ENCODE data around the gene ALDOB.
A peak's percentile ranks its signal among the peaks of the same experiment; 100 is the strongest.

ALDOB gene

DNA sequence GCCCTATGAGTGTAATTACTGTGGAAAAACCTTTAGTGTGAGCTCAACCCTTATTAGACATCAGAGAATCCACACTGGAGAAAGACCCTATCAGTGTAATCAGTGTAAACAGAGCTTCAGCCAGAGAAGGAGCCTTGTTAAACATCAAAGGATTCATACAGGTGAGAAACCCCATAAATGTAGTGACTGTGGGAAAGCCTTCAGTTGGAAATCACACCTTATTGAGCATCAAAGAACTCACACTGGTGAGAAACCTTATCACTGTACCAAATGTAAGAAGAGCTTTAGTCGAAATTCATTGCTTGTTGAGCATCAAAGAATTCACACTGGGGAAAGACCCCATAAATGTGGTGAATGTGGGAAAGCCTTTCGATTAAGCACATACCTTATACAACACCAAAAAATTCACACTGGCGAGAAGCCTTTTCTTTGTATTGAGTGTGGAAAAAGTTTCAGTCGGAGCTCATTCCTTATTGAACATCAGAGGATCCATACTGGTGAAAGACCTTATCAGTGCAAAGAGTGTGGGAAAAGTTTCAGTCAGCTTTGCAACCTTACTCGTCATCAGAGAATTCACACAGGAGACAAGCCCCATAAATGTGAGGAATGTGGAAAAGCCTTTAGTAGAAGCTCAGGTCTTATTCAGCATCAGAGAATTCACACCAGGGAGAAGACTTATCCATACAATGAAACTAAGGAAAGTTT is 27.0 kb downstream of the ALDOB start:
- peaks cover 70% of the 10 kb centered on the region for H3K36me3 ChIP-seq (ENCODE audit: insufficient read depth, low read length)
- no peak overlapping the region for H3K27ac ChIP-seq (ENCODE audit: low read depth, low read length)
- H3K4me3 ChIP-seq (ENCODE audit: low read depth, low read length) = no peak overlapping the region
- no peaks in the 10 kb centered on the region for H3K27me3 ChIP-seq (ENCODE audit: insufficient read depth, low read length)
- H3K4me1 ChIP-seq (ENCODE audit: control insufficient read depth, insufficient read depth, low read length, unreplicated experiment) = no peaks in the 10 kb centered on the region
- no peak overlapping the region for H2AFZ ChIP-seq (ENCODE audit: low read length, unreplicated experiment)
- H3K79me2 ChIP-seq (ENCODE audit: control insufficient read depth, insufficient read depth, low read length, unreplicated experiment) = no peaks in the 10 kb centered on the region

DNA sequence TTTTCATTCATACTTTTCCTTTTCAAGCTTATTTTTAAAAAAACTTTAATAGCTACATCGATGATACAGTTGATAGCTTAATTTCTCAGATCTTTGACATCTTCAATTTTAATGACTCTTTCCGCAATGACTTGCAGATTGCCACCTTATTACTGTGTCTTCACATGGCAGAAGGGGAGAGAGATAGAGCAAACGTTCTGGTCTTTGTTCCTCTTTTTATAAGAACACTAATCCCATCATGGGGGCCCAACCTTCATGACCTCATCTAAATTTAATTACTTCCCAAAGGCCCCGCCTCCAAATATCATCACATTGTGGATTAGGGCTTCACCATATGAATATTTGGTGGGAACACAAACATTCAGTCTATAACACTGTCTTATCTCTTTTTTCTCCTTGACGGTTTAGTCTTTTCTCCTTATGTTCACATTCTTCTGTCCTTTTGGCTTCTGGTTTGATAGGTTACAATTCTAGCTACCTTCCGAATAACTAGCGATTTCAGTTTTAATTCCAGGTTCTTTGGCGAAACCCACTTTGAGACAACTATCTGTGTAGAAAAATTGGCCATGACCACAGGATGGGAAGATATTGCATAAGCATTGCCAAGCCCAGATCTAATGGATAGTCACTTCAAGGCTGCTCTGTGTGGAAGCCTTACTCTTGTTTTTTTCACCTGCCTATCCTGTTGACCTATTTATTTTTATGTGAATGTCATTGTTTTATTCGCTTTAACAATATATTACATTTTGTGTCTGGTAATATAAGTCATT is 31.9 kb downstream of the ALDOB start:
- Histone ChIP-seq H2AFZ (ENCODE audit: low read length, unreplicated experiment) (no peak overlapping the region), H3K4me1 (ENCODE audit: control insufficient read depth, insufficient read depth, low read length, unreplicated experiment) (peaks cover 10% of the 10 kb centered on the region), H3K27me3 (ENCODE audit: insufficient read depth, low read length) (no peaks in the 10 kb centered on the region), H3K79me2 (ENCODE audit: control insufficient read depth, insufficient read depth, low read length, unreplicated experiment) (peaks cover 28% of the 10 kb centered on the region), H3K4me3 (ENCODE audit: low read depth, low read length) (no peak overlapping the region), H3K36me3 (ENCODE audit: insufficient read depth, low read length) (peaks cover 87% of the 10 kb centered on the region), H3K27ac (ENCODE audit: low read depth, low read length) (no peak overlapping the region)

DNA sequence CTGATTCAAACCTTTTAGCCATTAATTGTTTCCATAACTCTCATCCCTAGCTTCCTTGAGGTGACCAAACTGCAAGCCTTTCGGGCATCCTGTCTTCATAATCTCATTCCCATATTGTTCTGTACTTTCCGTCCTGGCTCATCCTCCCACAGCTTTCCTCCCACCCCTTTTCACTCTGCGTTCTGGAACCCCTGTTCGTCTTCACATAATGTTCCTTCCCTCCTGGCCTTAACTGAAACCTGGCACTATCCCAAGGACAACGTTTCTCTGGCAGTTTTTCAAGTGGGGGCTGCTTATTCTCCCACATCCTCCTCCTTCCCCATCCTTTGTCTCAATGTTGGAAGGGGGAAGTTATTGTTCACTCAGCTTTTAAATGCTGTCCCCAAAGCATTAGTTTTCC is 35.5 kb downstream of the ALDOB start:
- H3K79me2 ChIP-seq (ENCODE audit: control insufficient read depth, insufficient read depth, low read length, unreplicated experiment) = peaks cover 59% of the 10 kb centered on the region
- H3K4me3 ChIP-seq (ENCODE audit: low read depth, low read length) = peak overlapping the region; percentile 89
- H3K36me3 ChIP-seq (ENCODE audit: insufficient read depth, low read length) = peaks cover 58% of the 10 kb centered on the region
- peak overlapping the region; percentile 26 for H2AFZ ChIP-seq (ENCODE audit: low read length, unreplicated experiment)
- H3K4me1 ChIP-seq (ENCODE audit: control insufficient read depth, insufficient read depth, low read length, unreplicated experiment) = peaks cover 10% of the 10 kb centered on the region
- 0 out of 2 replicates have a peak overlapping the region, but pooled peaks have one; percentile 3 for H3K27ac ChIP-seq (ENCODE audit: low read depth, low read length)
- no peaks in the 10 kb centered on the region for H3K27me3 ChIP-seq (ENCODE audit: insufficient read depth, low read length)

DNA sequence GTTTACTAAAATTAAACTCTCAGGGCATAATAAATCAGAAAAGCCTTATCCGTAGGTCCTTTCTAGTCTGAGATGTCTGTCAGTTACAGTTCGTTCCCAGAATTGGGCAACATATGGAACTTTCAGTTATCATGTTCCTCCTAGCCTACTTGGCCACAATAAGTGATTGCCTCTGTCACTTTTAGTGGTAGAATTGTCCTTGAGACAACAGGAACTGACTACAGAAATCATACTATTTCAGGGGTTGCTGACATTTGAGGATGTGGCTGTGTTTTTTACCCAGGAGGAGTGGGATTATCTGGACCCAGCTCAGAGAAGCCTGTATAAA is 36.0 kb downstream of the ALDOB start:
- Histone ChIP-seq H3K27ac (ENCODE audit: low read depth, low read length) (no peak overlapping the region), H3K36me3 (ENCODE audit: insufficient read depth, low read length) (peaks cover 58% of the 10 kb centered on the region), H3K4me1 (ENCODE audit: control insufficient read depth, insufficient read depth, low read length, unreplicated experiment) (peaks cover 10% of the 10 kb centered on the region), H3K79me2 (ENCODE audit: control insufficient read depth, insufficient read depth, low read length, unreplicated experiment) (peaks cover 64% of the 10 kb centered on the region), H2AFZ (ENCODE audit: low read length, unreplicated experiment) (no peak overlapping the region), H3K27me3 (ENCODE audit: insufficient read depth, low read length) (no peaks in the 10 kb centered on the region), H3K4me3 (ENCODE audit: low read depth, low read length) (peak overlapping the region; percentile 89)

DNA sequence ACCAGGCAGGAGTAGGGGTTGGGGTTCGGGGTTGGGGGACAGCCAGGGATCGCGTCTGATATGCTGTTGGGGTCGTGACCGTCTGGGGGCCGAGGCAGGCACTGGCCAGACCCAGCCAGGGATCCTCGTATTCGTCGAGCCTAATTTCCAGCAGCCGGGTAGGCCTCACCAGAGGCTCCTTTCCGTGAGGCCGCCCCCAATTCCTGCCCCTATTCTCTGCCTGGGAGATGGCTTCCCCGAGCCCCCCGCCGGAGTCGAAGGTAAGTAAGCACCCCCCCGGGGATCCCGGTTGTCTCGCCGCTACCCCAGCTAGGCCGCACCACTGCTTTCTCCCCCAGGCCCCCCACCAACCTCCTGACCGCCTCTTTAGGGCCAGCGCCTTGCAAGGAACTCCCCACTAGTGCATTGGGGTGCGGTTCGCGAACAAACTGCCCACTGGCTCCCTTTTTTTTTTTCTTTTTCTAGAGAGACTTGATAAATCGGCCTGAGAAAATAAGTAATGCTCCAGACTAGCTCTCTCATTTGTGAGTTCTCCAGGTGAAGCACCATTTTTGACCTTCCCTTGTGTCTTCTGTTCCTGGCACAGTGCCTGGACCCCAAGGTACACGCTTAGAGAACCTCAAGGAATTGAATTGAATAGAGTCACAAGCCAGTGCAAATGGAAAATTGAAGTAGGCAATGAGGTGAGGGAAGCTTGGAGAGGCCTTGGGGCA is 36.5 kb downstream of the ALDOB start:
- no peak overlapping the region; the same call in 1 of the 2 replicates for H3K27ac ChIP-seq (ENCODE audit: low read depth, low read length)
- H3K36me3 ChIP-seq (ENCODE audit: insufficient read depth, low read length) = peaks cover 58% of the 10 kb centered on the region
- H3K79me2 ChIP-seq (ENCODE audit: control insufficient read depth, insufficient read depth, low read length, unreplicated experiment) = peaks cover 70% of the 10 kb centered on the region
- H3K27me3 ChIP-seq (ENCODE audit: insufficient read depth, low read length) = no peaks in the 10 kb centered on the region
- H3K4me1 ChIP-seq (ENCODE audit: control insufficient read depth, insufficient read depth, low read length, unreplicated experiment) = peaks cover 10% of the 10 kb centered on the region
- peak overlapping the region; percentile 89 for H3K4me3 ChIP-seq (ENCODE audit: low read depth, low read length)
- H2AFZ ChIP-seq (ENCODE audit: low read length, unreplicated experiment) = peak overlapping the region; percentile 77

DNA sequence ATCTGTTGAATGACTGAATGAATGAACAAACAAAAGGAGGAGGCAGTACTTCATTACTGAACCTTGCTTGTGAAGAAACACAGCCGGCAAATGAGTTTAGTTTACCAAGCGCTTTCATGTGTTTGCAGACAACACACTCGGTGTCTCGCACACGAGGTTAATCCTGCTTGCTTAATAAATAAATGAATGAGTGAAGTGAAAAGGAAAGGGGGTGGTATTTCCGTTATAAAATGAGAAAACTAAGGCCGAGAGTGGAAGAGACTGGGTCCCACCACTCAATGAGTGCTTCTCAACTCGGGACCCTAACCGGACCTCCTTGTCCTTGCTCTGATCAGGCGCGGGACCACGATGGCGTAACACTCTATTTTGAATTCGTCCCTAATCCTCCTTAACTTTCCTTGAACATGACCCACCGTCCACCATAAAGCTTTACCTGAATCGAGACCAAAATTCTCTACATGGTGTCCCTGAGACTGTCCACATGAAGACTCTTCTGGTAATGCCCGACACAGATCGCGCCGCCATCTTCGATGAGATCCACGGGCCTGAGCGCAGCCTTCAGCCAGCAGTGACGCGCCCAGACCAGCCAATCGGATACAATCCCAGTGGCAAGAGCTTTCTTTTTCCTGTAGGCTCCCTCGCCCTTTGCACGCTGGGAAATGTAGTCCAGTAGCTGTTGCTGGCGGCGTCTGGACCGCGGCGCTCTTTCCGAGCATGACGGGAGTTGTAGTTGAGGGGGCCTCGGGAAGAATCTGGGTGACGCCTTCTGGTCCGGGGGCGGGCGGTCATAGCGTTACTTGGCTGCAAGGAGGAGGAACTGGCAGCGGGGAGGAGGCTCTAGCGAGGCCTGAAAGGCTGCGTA is 37.3 kb downstream of the ALDOB start, which contains the start of the genes MRPL50 and ZNF189:
Gene MRPL50, minus strand, starts transcription at position 551 of the 862 bp plus-strand sequence. Its CDS starts 26 bp downstream, at position 525.
Gene ZNF189, plus strand, starts transcription at position 784 of the 862 bp plus-strand sequence. CDS start 306 bp downstream, outside the sequence.
- H3K27ac ChIP-seq (ENCODE audit: low read depth, low read length) = peak within 1 kb of the TSS; percentile 50
- H3K4me1 ChIP-seq (ENCODE audit: control insufficient read depth, insufficient read depth, low read length, unreplicated experiment) = peaks cover 10% of the 10 kb centered on the region
- H3K36me3 ChIP-seq (ENCODE audit: insufficient read depth, low read length) = peaks cover 56% of the 10 kb centered on the region

DNA sequence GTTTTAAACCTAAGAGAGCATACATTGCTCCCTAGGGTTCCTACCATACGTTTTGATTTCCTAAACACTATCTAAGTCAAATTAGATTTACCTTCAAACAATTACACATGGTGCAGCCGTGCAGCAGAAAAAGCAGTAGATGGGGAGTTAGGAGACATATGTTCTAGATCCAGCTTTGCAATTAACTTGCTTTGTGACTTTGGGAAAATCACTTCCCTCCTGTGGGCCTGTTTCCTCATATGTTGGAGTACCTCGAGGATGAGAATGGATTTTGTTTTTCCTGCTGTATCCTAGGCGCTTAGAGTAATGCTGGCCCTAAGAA is 37.9 kb downstream of the ALDOB start:
- Histone ChIP-seq H3K4me1 (ENCODE audit: control insufficient read depth, insufficient read depth, low read length, unreplicated experiment) (peaks cover 10% of the 10 kb centered on the region), H3K27ac (ENCODE audit: low read depth, low read length) (peak overlapping the region; percentile 50), H3K4me3 (ENCODE audit: low read depth, low read length) (peak overlapping the region; percentile 89), H3K27me3 (ENCODE audit: insufficient read depth, low read length) (no peaks in the 10 kb centered on the region), H3K36me3 (ENCODE audit: insufficient read depth, low read length) (peaks cover 55% of the 10 kb centered on the region), H3K79me2 (ENCODE audit: control insufficient read depth, insufficient read depth, low read length, unreplicated experiment) (peaks cover 82% of the 10 kb centered on the region), H2AFZ (ENCODE audit: low read length, unreplicated experiment) (peak overlapping the region; percentile 91)

More for the DNA sequence above, 37.3 kb downstream of the ALDOB start, which contains the start of the genes MRPL50 and ZNF189:
- Histone ChIP-seq H3K79me2 (ENCODE audit: control insufficient read depth, insufficient read depth, low read length, unreplicated experiment) (peaks cover 76% of the 10 kb centered on the region), H3K27me3 (ENCODE audit: insufficient read depth, low read length) (no peaks in the 10 kb centered on the region), H3K4me3 (ENCODE audit: low read depth, low read length) (peak within 1 kb of the TSS; percentile 89), H2AFZ (ENCODE audit: low read length, unreplicated experiment) (peak within 1 kb of the TSS; percentile 91)

DNA sequence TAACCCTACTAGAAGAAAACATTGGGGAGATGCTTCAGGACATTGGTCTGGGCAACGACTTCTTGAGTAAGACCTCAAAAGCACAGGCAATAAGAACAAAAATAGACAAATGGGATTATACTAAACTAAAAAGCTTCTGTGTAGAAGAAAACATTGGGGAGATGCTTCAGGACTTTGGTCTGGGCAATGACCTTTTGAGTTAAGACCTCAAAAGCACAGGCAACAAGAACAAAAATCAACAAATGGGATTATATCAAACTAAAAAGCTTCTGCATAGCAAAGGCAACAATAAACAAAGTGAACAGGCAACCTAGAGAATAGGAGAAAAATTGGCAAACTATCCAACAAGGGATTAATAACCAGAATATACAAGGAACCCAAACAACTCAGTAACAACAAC is 40.9 kb downstream of the ALDOB start:
- Histone ChIP-seq H3K27me3 (ENCODE audit: insufficient read depth, low read length) (no peaks in the 10 kb centered on the region), H3K36me3 (ENCODE audit: insufficient read depth, low read length) (peaks cover 32% of the 10 kb centered on the region), H3K79me2 (ENCODE audit: control insufficient read depth, insufficient read depth, low read length, unreplicated experiment) (peaks cover 83% of the 10 kb centered on the region), H3K4me3 (ENCODE audit: low read depth, low read length) (no peak overlapping the region), H3K4me1 (ENCODE audit: control insufficient read depth, insufficient read depth, low read length, unreplicated experiment) (peaks cover 1% of the 10 kb centered on the region), H3K27ac (ENCODE audit: low read depth, low read length) (no peak overlapping the region), H2AFZ (ENCODE audit: low read length, unreplicated experiment) (no peak overlapping the region)

DNA sequence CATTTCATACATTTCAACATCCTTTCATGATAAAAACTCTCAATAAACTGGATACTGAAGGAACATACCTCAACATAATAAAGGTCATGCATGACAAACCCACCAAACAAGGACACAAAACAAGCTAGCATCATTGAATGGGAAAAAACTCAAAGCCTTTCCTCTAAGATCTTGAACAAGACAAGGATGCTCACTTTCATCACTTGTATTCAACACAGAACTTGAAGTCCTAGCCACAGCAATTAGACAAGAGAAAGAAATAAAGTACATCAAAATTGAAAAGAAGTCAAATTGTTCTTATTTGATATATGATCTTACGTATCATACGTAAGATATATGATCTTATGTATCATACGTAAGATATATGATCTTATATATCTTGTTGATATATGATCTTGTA is 42.4 kb downstream of the ALDOB start:
- no peak overlapping the region for H3K27ac ChIP-seq (ENCODE audit: low read depth, low read length)
- no peaks in the 10 kb centered on the region for H3K27me3 ChIP-seq (ENCODE audit: insufficient read depth, low read length)
- H3K4me3 ChIP-seq (ENCODE audit: low read depth, low read length) = no peak overlapping the region
- H3K79me2 ChIP-seq (ENCODE audit: control insufficient read depth, insufficient read depth, low read length, unreplicated experiment) = peaks cover 71% of the 10 kb centered on the region
- no peak overlapping the region for H2AFZ ChIP-seq (ENCODE audit: low read length, unreplicated experiment)
- H3K4me1 ChIP-seq (ENCODE audit: control insufficient read depth, insufficient read depth, low read length, unreplicated experiment) = no peaks in the 10 kb centered on the region
- peaks cover 39% of the 10 kb centered on the region for H3K36me3 ChIP-seq (ENCODE audit: insufficient read depth, low read length)

DNA sequence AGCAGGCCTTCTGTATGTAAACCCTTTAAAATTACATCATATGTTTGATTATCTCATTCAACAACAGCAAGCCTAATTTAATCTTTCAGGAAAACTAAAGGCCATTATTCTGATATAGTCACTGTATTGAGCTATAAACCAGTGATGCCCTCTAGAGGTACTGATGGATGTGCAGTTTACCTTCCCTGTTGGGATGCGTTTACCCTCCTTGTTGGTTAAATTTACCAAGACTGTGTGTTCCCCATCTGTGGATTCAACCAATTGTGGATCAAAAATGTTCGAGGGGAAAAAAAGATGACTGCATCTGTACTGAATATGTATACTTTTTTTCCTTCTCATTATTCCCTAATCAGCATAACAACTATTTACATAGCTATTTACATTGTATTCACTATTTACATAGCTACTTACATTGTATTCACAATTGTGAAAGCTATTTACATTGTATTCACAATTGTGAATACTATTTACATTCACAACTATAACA is 47.0 kb downstream of the ALDOB start:
- Histone ChIP-seq H3K4me1 (ENCODE audit: control insufficient read depth, insufficient read depth, low read length, unreplicated experiment) (no peaks in the 10 kb centered on the region), H3K79me2 (ENCODE audit: control insufficient read depth, insufficient read depth, low read length, unreplicated experiment) (peaks cover 27% of the 10 kb centered on the region), H3K27ac (ENCODE audit: low read depth, low read length) (no peak overlapping the region), H2AFZ (ENCODE audit: low read length, unreplicated experiment) (no peak overlapping the region), H3K36me3 (ENCODE audit: insufficient read depth, low read length) (peaks cover 18% of the 10 kb centered on the region), H3K27me3 (ENCODE audit: insufficient read depth, low read length) (no peaks in the 10 kb centered on the region), H3K4me3 (ENCODE audit: low read depth, low read length) (no peak overlapping the region)

Data from ACC112 (cell line).